ENCODE results near the gene PARP8.

DNA sequence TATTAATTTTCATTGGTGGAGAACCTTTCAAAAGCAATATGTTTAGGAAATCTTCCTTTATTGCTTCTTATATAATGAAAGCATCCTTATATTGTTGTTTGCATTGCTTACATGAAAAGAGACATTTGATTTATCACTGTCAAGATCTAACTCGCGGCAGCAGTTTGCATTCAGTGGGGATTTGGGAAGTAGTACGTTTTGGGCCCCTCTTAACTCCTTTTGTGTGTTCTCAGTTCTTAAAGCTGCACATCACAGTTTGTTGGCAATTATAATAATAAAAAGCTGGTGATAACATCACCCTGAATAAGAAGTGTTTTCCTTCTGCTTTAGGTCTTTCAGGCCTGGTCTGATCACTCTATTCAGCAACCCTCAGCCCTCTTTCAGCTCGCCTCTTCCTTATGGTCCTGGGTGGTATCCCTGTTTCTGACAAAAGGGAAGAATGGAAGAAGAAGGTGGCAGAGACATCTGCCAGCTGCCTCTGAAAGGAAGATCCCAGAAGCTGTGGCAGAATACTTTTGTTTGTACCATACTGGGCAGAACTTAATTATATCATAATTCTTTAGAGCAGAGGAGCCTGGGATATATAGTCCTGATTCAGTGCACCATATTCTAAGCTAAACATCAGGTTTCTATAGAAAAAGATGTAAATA lies 53.7 kb downstream of the PARP8 start:
- TF ChIP-seq CTCF (IDR thresholded peaks at IDR 0.05) (no peak), EP300 (IDR thresholded peaks at IDR 0.05; ENCODE audit: low read depth) (no peak), POLR2A (IDR thresholded peaks at IDR 0.05) (no peak), POLR2AphosphoS5 (IDR thresholded peaks at IDR 0.05) (no peak)
